ENCODE results near the gene SYMPK.
"Not testable (repeated sequence)": the region's sequence is repeated elsewhere in the genome, so short reads cannot be mapped to it uniquely, and the experiment has no call there.

The SYMPK gene

GRCh38 chr19:45862564-45863334, at the start of gene SYMPK:
TSS of gene SYMPK (minus strand) at chr19:45863147. CDS start at chr19:45854495, 8,652 bp downstream.
- peak; percentile 99 for DNase-seq (ENCODE audit: extremely low spot score, insufficient read length, low read depth)
- FAIRE-seq: peak; percentile 99

DNA sequence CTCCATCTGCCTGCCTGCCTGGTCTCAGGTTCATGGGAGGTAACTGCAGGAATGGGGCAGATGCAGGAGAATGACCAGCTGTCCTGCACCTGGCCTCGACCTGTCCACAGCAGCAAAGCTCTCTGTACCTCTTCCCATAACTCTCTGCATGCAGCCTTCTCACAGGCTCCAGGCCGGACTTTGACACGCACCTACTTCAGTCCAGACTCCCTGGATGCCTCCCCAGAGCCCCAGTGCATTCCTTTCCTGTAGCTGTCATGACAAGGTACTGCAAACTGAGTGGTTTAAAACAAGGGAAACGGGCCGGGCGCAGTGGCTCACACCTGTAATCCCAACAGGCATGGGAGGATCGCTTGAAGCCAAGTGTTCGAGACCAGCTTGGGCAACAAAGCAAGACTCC, 48.3 kb upstream of the SYMPK start:
- FAIRE-seq: no peak
- DNase-seq (ENCODE audit: extremely low spot score, insufficient read length, low read depth): no peak

- FAIRE-seq: no peak
Measured at GRCh38 chr19:45908956-45909355, 46.0 kb upstream of the SYMPK start.

DNA sequence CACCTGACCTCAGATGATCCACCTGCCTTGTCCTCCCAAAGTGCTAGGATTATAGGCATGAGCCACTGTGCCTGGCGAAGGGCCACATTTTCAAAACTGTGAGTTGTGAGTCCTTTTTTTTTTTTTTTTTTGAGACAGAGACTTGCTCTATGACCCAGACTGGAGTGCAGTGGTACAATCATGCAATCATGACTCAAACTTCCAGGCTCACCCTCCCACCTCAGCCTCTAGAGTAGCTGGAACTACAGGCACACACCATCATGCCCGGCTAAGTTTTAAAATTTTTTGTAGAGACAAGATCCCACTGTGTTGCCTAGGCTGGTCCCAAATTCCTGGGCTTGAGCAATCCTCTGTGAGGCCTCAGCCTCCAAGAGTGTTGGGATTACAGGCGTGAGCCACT, 43.3 kb upstream of the SYMPK start:
- FAIRE-seq (no peak), DNase-seq (ENCODE audit: extremely low spot score, insufficient read length, low read depth) (no peak)

More at GRCh38 chr19:45908956-45909355, 46.0 kb upstream of the SYMPK start:
- no peak for DNase-seq (ENCODE audit: extremely low spot score, insufficient read length, low read depth)

DNA sequence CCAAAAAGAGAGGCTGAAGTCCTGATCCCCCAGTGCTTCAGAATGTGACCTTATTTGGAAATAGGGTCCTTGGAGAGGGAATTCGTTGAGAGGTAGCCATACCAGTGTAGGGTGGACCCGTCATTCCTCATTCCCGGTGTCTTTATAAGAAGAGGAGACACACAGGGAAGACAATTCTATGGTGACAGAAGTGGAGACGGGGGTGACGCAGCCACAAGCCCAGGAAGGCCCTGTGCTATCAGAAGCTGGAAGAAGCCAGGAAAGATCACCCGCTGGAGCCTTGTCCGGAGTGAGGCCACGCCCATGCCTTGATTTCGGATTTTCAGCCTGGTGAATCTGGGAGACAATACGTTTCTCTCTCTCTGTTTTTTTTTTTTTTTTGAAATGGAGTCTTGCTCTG, 42.1 kb upstream of the SYMPK start:
- DNase-seq (ENCODE audit: extremely low spot score, insufficient read length, low read depth): no peak
- no peak for FAIRE-seq

DNA sequence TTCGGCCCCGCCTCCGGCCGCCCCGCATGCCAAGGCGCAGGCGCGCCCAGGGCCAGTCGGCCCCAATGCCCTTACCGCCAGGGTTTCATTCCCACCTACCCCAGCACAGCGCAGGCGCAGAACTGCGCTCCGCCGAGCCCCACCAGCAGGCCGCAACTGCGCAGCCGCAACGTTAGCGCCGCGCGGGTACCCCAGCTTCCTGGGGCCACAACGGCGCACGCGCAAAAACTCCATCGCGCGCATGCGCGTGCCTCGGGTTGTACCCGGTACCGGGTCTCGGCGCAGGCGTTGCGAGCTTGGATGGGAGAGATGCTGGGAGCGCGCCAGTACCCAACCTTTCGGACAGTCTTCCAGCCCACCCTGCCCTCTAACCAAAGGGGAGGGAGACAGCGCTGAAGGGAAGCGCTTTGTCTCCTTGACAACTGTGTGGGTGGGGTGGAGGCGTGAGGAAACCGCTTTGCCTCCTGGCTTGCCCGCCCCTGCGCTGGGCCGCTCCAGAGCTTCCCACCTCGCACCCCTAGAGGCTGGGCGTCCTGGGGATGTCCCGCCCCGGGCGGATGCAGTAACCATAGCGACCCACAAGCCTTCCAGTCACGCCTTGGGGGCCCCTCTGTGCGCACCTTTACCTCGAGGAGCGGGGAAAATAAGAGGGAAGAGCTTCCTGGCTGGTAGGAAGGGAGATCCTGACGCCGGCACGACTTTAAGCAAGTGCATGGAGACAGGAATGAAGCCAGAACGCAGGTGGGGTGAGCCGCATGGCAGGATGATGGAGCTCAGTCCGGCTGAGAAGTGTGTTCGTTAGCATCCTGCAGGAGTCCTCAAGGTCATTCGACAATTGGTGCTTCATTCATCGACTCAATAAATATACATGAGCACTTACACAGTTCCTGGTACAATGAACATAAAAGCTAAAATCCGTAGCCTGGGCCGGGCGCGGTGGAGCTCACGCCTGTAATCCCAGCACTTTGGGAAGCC, 40.0 kb upstream of the SYMPK start:
- FAIRE-seq (peak; percentile 98), DNase-seq (ENCODE audit: extremely low spot score, insufficient read length, low read depth) (peak; percentile 100)

DNA sequence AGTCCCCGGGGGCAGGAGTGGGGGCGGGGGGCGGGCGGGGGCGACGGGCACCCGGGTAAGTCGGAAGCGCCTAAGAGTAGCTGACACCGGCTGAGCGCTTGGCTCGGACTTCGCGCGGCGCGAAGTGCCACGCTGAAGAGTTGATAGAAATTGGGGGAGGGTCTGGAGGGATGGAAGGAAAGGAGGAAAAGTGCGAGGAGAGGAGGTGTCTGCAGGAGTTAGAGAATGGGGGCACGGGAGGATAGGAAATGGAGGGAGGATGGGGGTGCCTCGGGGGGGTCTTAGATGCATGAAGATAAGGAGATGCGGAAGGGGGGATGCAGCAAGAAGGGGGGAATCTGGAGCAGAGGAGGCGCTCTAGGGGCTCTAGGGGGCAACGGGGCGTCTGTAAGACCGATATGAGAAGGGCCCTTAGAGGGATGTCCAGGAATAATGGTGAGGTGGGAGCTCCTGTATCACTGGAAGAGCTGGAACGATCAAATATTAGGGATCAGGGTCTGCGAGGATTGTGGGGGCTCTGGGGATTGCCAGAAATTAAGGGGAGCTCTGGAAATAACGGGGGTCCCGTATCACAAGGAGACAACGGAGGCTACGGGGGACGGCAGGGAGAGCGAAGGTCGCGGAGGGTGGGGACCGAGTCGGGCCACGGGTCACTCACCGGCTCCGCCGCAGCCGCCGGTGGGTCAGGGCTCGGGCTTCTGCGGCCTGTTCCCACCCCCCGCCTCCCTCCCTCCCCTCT, 39.1 kb upstream of the SYMPK start, which contains the start of gene MYPOP:
TSS of gene MYPOP (minus strand) at position 702 of the 739 bp plus-strand sequence. CDS start 840 bp downstream, outside the sequence.
- DNase-seq (ENCODE audit: extremely low spot score, insufficient read length, low read depth): no peak

DNA sequence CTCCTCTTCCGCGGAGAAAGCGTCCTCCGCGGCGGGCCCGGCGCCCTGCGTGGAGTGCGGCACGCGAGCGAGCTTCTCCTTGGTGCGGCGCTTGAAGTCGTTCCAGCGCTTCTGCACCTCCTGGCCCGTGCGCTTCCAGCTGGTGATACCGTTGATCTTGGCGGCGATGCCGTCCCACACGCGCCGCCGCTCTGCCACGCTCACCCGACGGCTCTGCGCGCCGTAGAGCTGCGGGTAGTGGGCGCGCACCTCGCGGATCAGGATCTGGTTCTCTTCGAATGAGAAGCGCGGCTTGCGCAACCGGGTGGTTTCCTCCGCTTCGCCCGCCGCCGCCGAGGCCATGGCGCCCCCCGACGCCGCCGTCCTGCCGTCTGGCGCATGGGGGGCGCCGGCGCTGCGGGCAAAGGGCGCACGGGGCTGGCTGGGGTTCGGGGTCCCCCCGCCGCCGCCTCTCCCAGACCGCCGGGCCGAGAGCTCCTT, 38.5 kb upstream of the SYMPK start:
- DNase-seq (ENCODE audit: extremely low spot score, insufficient read length, low read depth): no peak
- no peak for FAIRE-seq

More for the DNA sequence above, 39.1 kb upstream of the SYMPK start, which contains the start of gene MYPOP:
- no peak for FAIRE-seq

- no peak for DNase-seq (ENCODE audit: extremely low spot score, insufficient read length, low read depth)
- FAIRE-seq: no peak
Measured at GRCh38 chr19:45900738-45901431, 37.9 kb upstream of the SYMPK start.

GRCh38 chr19:45899919-45900589, 37.1 kb upstream of the SYMPK start:
- no peak for FAIRE-seq

GRCh38 chr19:45899253-45899652, 36.3 kb upstream of the SYMPK start:
- DNase-seq (ENCODE audit: extremely low spot score, insufficient read length, low read depth): no peak
- no peak for FAIRE-seq

More at GRCh38 chr19:45899919-45900589, 37.1 kb upstream of the SYMPK start:
- DNase-seq (ENCODE audit: extremely low spot score, insufficient read length, low read depth): no peak

DNA sequence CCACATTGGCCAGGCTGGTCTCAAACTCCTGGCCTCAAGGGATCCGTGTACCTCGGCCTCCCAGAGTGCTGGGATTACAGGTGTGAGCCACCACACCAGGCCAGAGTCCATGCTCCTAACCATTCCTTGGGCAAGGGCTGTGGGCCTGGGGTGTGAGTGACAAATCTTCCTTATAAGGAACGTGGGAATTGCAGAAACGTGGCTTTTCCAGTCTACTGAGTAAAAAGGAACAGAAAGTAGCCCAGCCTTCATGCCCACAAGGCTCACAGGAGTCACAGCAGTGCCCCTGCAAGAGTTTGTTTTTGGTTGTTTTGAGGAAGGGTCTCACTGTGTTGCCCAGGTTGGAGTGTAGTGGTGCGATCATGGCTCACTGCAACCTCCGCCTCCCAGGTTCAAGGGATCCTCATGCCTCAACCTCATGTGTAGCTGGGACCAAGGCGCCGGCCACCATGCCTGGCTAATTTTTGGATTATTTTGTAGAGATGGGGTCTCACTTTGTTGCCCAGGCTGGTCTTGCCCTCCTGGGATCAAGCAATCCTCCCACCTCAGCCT, 34.4 kb upstream of the SYMPK start:
- DNase-seq (ENCODE audit: extremely low spot score, insufficient read length, low read depth): no peak
- FAIRE-seq: no peak

DNA sequence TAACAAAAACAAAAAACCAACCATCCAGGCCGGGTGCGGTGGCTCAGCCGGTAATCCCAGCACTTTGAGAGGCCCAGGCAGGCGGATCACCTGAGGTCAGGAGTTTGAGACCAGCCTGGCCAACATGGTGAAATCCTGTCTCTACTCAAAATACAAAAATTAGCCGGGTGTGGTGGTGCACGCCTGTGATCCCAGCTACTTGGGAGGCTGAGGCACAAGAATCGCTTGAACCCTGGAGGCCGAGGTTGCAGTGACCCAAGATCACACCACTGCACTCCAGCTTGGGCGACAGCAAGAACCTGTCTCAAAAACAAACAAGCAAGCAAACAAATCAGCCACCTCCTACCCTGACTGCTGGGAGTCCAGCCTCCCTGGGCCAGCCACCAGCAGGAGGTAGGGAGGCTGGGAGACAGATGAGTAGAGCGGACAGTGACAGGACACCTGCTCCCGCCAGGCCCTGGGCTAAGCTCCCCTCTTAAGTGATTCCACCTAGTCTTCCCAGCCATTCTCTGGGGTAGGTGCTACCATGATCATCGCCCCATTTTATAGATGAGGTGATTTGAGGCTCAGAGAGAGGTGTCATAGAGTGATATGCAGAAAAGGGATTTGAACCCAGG, 33.1 kb upstream of the SYMPK start:
- not testable (repeated sequence) for DNase-seq (ENCODE audit: extremely low spot score, insufficient read length, low read depth); FAIRE-seq

DNA sequence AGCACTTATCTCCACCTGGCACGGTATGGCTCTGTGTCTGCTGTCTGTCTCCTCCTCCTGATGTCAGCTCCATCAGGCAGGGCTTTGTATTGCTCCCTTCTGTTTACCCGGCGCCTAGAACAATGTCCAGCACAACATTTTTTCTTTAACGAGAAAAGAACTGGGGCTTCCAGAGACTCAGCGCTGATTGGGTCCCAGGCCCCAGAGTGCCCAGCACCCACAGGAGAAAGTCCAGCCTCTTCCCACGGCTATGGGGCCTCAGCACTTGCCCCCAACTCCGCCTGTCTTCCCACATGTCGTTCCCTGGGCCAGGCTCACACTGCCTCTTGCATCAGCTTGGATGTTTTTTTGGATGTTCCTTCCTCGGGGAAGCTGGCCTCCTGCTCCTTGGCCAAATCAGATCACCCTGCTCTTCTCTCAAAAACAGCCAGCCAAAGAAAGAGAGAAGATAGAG, 32.6 kb upstream of the SYMPK start:
- FAIRE-seq (no peak), DNase-seq (ENCODE audit: extremely low spot score, insufficient read length, low read depth) (no peak)

GRCh38 chr19:45890877-45891276, 27.9 kb upstream of the SYMPK start:
- DNase-seq (ENCODE audit: extremely low spot score, insufficient read length, low read depth) (no peak), FAIRE-seq (no peak)

GRCh38 chr19:45889210-45889885, 26.4 kb upstream of the SYMPK start:
- FAIRE-seq (no peak), DNase-seq (ENCODE audit: extremely low spot score, insufficient read length, low read depth) (no peak)

DNA sequence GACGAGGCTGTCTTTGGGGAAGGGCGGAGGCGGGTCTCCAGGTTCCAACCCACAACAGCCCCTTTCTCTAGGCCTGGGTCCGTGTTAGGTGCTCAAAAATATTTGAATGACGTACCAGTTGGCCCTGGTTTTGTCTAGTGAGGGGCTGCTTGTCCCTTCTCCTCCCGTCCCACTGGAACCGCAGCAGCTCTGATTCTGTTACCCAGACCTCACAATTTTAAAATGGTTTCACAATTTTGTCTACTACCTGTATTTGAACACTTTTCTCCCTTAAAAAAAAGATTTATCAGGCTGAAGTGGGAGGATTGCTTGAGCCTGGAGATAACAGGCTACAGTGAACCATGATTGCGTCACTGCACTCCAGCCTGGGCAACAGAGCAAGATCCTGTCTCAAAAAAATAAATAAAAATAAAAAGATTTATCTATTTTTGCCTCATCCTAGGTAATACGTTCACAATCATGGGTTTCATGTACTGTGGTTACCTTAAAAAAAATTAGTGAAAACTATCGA, 24.3 kb upstream of the SYMPK start:
- FAIRE-seq (peak; percentile 21), DNase-seq (ENCODE audit: extremely low spot score, insufficient read length, low read depth) (no peak)

Data from GM18507 (cell line).